ENCODE results near the gene APBA2. TPM values are rescaled to one million over a fixed set of nuclear protein-coding genes. Genes with fewer than 3 reads are reported as not detected.

Gene APBA2
- total RNA-seq, 4 donors from 2014 or later: 5.4 to 15.3 (median 10.4) TPM

- WGBS: 63% methylated on average over 6 of the region's 6 CpGs
- Histone ChIP-seq H3K36me3 (no peaks in the 10 kb centered on the region), H3K4me3 (no peak overlapping the region), H3K9me3 (no peaks in the 10 kb centered on the region), H3K4me1 (peaks cover 0 to 14% (median 0%) of the 10 kb centered on the region in 4 donors), H3K27ac (replicated peaks in 1 of 4) (peak overlapping the region in 1 of 4 donors; percentile 32), H3K27me3 (no peaks in the 10 kb centered on the region)
- TF ChIP-seq POLR2A (IDR thresholded peaks at IDR 0.05; ENCODE audit: low read depth): no peak
- TF ChIP-seq POLR2AphosphoS5 (IDR thresholded peaks at IDR 0.05): peak; percentile 63 to 71
- no peak for TF ChIP-seq EP300 (IDR thresholded peaks at IDR 0.05)
- intact Hi-C loops (cut with DNase I): no loop called here
- DNase-seq (ENCODE audit: extremely low spot score): peak; percentile 66
These were observed 91.7 kb downstream of the APBA2 start for GRCh38 chr15:28977377-28978010.

GRCh38 chr15:28978011-28978378, 92.2 kb downstream of the APBA2 start:
- 94% methylated on average over 6 of the region's 7 CpGs for WGBS

GRCh38 chr15:28978661-28979060, 92.9 kb downstream of the APBA2 start:
- Histone ChIP-seq H3K4me1 (peaks cover 0 to 14% (median 0%) of the 10 kb centered on the region in 4 donors), H3K9me3 (no peaks in the 10 kb centered on the region), H3K36me3 (no peaks in the 10 kb centered on the region), H3K27me3 (no peaks in the 10 kb centered on the region), H3K27ac (replicated peaks in 1 of 4) (no peak overlapping the region), H3K4me3 (no peak overlapping the region)
- DNase-seq (ENCODE audit: extremely low spot score): peak; percentile 62
- intact Hi-C loops (cut with DNase I): no loop called here
- 85% methylated on average over 3 of the region's 3 CpGs for whole genome bisulfite sequencing
- TF ChIP-seq EP300 (IDR thresholded peaks at IDR 0.05) (no peak), CTCF (IDR thresholded peaks at IDR 0.05) (no peak), POLR2AphosphoS5 (IDR thresholded peaks at IDR 0.05) (no peak), POLR2A (IDR thresholded peaks at IDR 0.05; ENCODE audit: low read depth) (no peak)

More at GRCh38 chr15:28978011-28978378, 92.2 kb downstream of the APBA2 start:
- H3K27ac ChIP-seq (replicated peaks in 1 of 4): no peak overlapping the region
- H3K36me3 ChIP-seq: no peaks in the 10 kb centered on the region
- H3K27me3 ChIP-seq: no peaks in the 10 kb centered on the region
- intact Hi-C loops (cut with DNase I): no loop called here
- no peak overlapping the region for H3K4me3 ChIP-seq
- TF ChIP-seq POLR2AphosphoS5 (IDR thresholded peaks at IDR 0.05): no peak
- no peak for TF ChIP-seq POLR2A (IDR thresholded peaks at IDR 0.05; ENCODE audit: low read depth)
- TF ChIP-seq CTCF (IDR thresholded peaks at IDR 0.05): no peak
- TF ChIP-seq EP300 (IDR thresholded peaks at IDR 0.05): no peak
- peak; percentile 79 for DNase-seq (ENCODE audit: extremely low spot score)
- H3K9me3 ChIP-seq: no peaks in the 10 kb centered on the region
- H3K4me1 ChIP-seq: peaks cover 0 to 14% (median 0%) of the 10 kb centered on the region in 4 donors

GRCh38 chr15:28979208-28979841, 93.6 kb downstream of the APBA2 start:
- TF ChIP-seq EP300 (IDR thresholded peaks at IDR 0.05) (no peak), CTCF (IDR thresholded peaks at IDR 0.05) (no peak), POLR2A (IDR thresholded peaks at IDR 0.05; ENCODE audit: low read depth) (no peak), POLR2AphosphoS5 (IDR thresholded peaks at IDR 0.05) (no peak)
- intact Hi-C loops (cut with DNase I): no loop called here
- 61% methylated on average over 13 of the region's 13 CpGs for WGBS
- no peak overlapping the region for H3K27ac ChIP-seq (replicated peaks in 1 of 4)
- no peaks in the 10 kb centered on the region for H3K36me3 ChIP-seq
- H3K27me3 ChIP-seq: no peaks in the 10 kb centered on the region
- no peaks in the 10 kb centered on the region for H3K9me3 ChIP-seq
- DNase-seq (ENCODE audit: extremely low spot score): peak; percentile 74
- H3K4me1 ChIP-seq: peaks cover 0 to 14% (median 0%) of the 10 kb centered on the region in 4 donors
- H3K4me3 ChIP-seq: no peak overlapping the region

GRCh38 chr15:28980709-28981350, 95.1 kb downstream of the APBA2 start:
- H3K27me3 ChIP-seq: no peaks in the 10 kb centered on the region

More at GRCh38 chr15:28980709-28981350, 95.1 kb downstream of the APBA2 start:
- Histone ChIP-seq H3K4me3 (no peak overlapping the region), H3K27ac (replicated peaks in 1 of 4) (no peak overlapping the region), H3K9me3 (no peaks in the 10 kb centered on the region), H3K4me1 (peaks cover 0 to 26% (median 10%) of the 10 kb centered on the region in 4 donors), H3K36me3 (no peaks in the 10 kb centered on the region)
- DNase-seq (ENCODE audit: extremely low spot score): no peak
- TF ChIP-seq POLR2AphosphoS5 (IDR thresholded peaks at IDR 0.05) (no peak), POLR2A (IDR thresholded peaks at IDR 0.05; ENCODE audit: low read depth) (no peak), CTCF (IDR thresholded peaks at IDR 0.05) (no peak), EP300 (IDR thresholded peaks at IDR 0.05) (no peak)
- WGBS: 88% methylated on average over 3 of the region's 3 CpGs
- intact Hi-C loops (cut with DNase I): no loop called here
